ENCODE data around the gene NOXA1.

DNA sequence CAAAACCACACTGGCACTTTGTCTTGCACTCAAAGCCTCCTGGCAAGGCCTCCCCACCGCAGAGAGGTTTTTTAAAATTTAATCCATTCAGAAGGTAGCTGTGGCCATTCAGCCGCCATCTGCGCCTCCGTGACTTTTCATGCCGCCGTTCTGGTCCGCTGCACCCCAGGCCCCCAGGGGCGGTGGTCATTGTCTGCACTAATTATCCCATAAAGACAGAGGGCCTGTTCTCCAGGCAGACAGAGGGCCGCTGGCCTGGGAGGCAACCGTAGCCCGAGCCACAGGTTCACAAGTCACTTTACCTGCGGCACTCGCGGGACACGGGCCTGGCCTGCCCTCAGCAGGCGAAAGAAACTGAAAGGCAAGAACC lies 49.6 kb upstream of the NOXA1 start:
- TF ChIP-seq, protein P1, sequence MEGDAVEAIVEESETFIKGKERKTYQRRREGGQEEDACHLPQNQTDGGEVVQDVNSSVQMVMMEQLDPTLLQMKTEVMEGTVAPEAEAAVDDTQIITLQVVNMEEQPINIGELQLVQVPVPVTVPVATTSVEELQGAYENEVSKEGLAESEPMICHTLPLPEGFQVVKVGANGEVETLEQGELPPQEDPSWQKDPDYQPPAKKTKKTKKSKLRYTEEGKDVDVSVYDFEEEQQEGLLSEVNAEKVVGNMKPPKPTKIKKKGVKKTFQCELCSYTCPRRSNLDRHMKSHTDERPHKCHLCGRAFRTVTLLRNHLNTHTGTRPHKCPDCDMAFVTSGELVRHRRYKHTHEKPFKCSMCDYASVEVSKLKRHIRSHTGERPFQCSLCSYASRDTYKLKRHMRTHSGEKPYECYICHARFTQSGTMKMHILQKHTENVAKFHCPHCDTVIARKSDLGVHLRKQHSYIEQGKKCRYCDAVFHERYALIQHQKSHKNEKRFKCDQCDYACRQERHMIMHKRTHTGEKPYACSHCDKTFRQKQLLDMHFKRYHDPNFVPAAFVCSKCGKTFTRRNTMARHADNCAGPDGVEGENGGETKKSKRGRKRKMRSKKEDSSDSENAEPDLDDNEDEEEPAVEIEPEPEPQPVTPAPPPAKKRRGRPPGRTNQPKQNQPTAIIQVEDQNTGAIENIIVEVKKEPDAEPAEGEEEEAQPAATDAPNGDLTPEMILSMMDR (IDR thresholded peaks at IDR 0.05), result no peak
- TF ChIP-seq POLR2A (IDR thresholded peaks at IDR 0.05), result no peak

All from testis (tissue), 2 donors.